Right forelimb (tissue), 1 donor: ENCODE results near the gene VWA8.
"Not testable (repeated sequence)": the region's sequence is repeated elsewhere in the genome, so short reads cannot be mapped to it uniquely, and the experiment has no call there.

ENCODE experiments used
- DNase-seq: peaks from one replicate; pipeline ENCODE4 v3.0.0-alpha.2; 2018

The VWA8 gene

GRCh38 chr13:41802043-41802683 is 158.7 kb downstream of the VWA8 start:
- no peak for DNase-seq

GRCh38 chr13:41791056-41791455 is 169.9 kb downstream of the VWA8 start:
- no peak for DNase-seq

- DNase-seq = no peak
Measured at GRCh38 chr13:41788552-41788951, 172.4 kb downstream of the VWA8 start.

GRCh38 chr13:41785402-41786172 is 175.3 kb downstream of the VWA8 start:
- no peak for DNase-seq

GRCh38 chr13:41782086-41782485 is 178.8 kb downstream of the VWA8 start:
- no peak for DNase-seq

GRCh38 chr13:41780715-41781706 is 179.9 kb downstream of the VWA8 start:
- DNase-seq = no peak

- DNase-seq = no peak
Measured at GRCh38 chr13:41775251-41775650, 185.7 kb downstream of the VWA8 start.

- no peak for DNase-seq
Measured at GRCh38 chr13:41774605-41775218, 186.2 kb downstream of the VWA8 start.

- no peak for DNase-seq
Measured at GRCh38 chr13:41767801-41768200, 193.1 kb downstream of the VWA8 start.

GRCh38 chr13:41766439-41766838 is 194.5 kb downstream of the VWA8 start:
- DNase-seq = no peak

GRCh38 chr13:41765813-41766212 is 195.1 kb downstream of the VWA8 start:
- DNase-seq = no peak

GRCh38 chr13:41765020-41765419 is 195.9 kb downstream of the VWA8 start:
- no peak for DNase-seq

GRCh38 chr13:41764558-41764957 is 196.4 kb downstream of the VWA8 start:
- DNase-seq = no peak

- DNase-seq = no peak
Measured at GRCh38 chr13:41763782-41764181, 197.1 kb downstream of the VWA8 start.

GRCh38 chr13:41762796-41763195 is 198.1 kb downstream of the VWA8 start:
- DNase-seq = no peak

GRCh38 chr13:41756198-41756880 is 204.6 kb downstream of the VWA8 start:
- no peak for DNase-seq

GRCh38 chr13:41751734-41752445 is 209.0 kb downstream of the VWA8 start:
- DNase-seq = no peak

GRCh38 chr13:41751277-41751676 is 209.6 kb downstream of the VWA8 start:
- no peak for DNase-seq

- DNase-seq = no peak
Measured at GRCh38 chr13:41746259-41746658, 214.7 kb downstream of the VWA8 start.

GRCh38 chr13:41745496-41745895 is 215.4 kb downstream of the VWA8 start:
- not testable (repeated sequence) for DNase-seq

GRCh38 chr13:41742917-41743552 is 217.9 kb downstream of the VWA8 start:
- no peak for DNase-seq
